Tibial nerve (tissue), 4 donors: ENCODE results near the gene NRN1. TPM values are rescaled to one million over a fixed set of nuclear protein-coding genes. Genes with fewer than 3 reads are reported as not detected.
A peak's percentile ranks its signal among the peaks of the same experiment; 100 is the strongest.

Source experiments
- DNase-seq, 2 donors: peaks; one replicate each; pipeline ENCODE4 v3.0.0-alpha.2; 2019; ENCODE audit warnings: low spot score in 2 of 2
- H3K27ac ChIP-seq, 4 donors: fragments of 200-600 bp; sonication (generic) in 3 of 4; one replicate each; pipeline ENCODE4 v1.5.1; 2017 to 2019; ENCODE audit warnings: mild to moderate bottlenecking in 1 of 4
- H3K27me3 ChIP-seq, 2 donors: fragments of 200-600 bp; sonication (generic) in 1 of 2; one replicate each; pipeline versions ENCODE4 v1.5.1 to v1.6.0; 2017 to 2019
- H3K36me3 ChIP-seq, 3 donors: fragments of 200-600 bp; sonication (generic); one replicate each; pipeline ENCODE4 v1.5.1; 2018 to 2019
- H3K4me1 ChIP-seq, 4 donors: fragments of 200-600 bp; sonication (generic) in 3 of 4; one replicate each; pipeline ENCODE4 v1.5.1; 2017 to 2019
- H3K4me3 ChIP-seq, 4 donors: fragments of 200-600 bp; sonication (generic) in 3 of 4; one replicate each; pipeline ENCODE4 v1.5.1; 2017 to 2019; ENCODE audit warnings: mild to moderate bottlenecking in 1 of 4, moderate library complexity in 1 of 4
- H3K9me3 ChIP-seq, 4 donors: fragments of 200-600 bp; sonication (generic) in 3 of 4; one replicate each; pipeline ENCODE4 v1.5.1; 2017 to 2019
- EP300 ChIP-seq, 2 donors: sonication (generic); formaldehyde crosslinking; IDR thresholded peaks; one replicate each; pipeline ENCODE4 v1.6.1; 2017; ENCODE audit warnings: antibody characterized with exemption in 2 of 2, mild to moderate bottlenecking in 1 of 2
- POLR2A ChIP-seq, 2 donors: fragments of 450-650 bp; IDR thresholded peaks; one replicate each; pipeline ENCODE4 v1.6.1; 2017; ENCODE audit warnings: antibody characterized with exemption in 2 of 2, mild to moderate bottlenecking in 2 of 2, moderate library complexity in 2 of 2
- WGBS, 2 donors: methylation state at CpG; one replicate each; pipeline ENCODE4 v1.1.5; 2018; 5-methylcytosine and 5-hydroxymethylcytosine counted together
- total RNA-seq, 4 donors: library from RNA; depleted of rRNA; stranded (reverse); fragments of >200 nt; gene quantifications; one replicate each; pipeline ENCODE4 v1.1.0, GENCODE V29; 2016
- TF ChIP-seq, protein P1 (sequence below), 5 experiments: fragments of 200-600 bp in 3 of 5; fragments of 450-650 bp in 2 of 5; sonication (generic) in 3 of 5; IDR thresholded peaks; one replicate each; pipeline ENCODE4 v1.5.1; 2016 to 2019; ENCODE audit warnings: antibody characterized with exemption in 5 of 5, mild to moderate bottlenecking in 3 of 5, moderate library complexity in 2 of 5

Gene NRN1
- total RNA-seq, 4 donors from 2014 or later, result 39.0 to 69.0 (median 54.0) TPM

DNA sequence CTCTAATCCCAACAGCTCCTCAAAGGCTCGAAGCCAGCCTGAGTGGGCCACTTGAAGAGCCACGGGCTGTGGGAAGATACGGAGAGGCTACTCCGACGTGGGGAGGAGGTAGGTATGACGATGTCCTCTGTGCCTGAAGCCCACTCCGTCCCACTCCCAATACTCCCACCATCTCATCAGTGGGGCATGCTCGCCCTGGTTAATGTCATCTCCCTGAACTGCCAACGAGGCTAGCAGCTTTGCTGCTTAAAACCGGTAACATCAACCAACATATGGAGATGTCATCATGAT is 11.1 kb downstream of the NRN1 start:
- Histone ChIP-seq H3K27ac (peak overlapping the region; percentile 73 to 95 (median 88)), H3K27me3 (peaks cover 0 to 77% of the 10 kb centered on the region in 2 donors), H3K4me3 (peak overlapping the region in 3 of 4 donors; percentile 38 to 70 (median 57)), H3K36me3 (no peaks in the 10 kb centered on the region), H3K9me3 (no peaks in the 10 kb centered on the region), H3K4me1 (peaks cover 0 to 59% (median 20%) of the 10 kb centered on the region in 4 donors)
- no peak for TF ChIP-seq EP300 (IDR thresholded peaks at IDR 0.05)
- TF ChIP-seq, protein P1, sequence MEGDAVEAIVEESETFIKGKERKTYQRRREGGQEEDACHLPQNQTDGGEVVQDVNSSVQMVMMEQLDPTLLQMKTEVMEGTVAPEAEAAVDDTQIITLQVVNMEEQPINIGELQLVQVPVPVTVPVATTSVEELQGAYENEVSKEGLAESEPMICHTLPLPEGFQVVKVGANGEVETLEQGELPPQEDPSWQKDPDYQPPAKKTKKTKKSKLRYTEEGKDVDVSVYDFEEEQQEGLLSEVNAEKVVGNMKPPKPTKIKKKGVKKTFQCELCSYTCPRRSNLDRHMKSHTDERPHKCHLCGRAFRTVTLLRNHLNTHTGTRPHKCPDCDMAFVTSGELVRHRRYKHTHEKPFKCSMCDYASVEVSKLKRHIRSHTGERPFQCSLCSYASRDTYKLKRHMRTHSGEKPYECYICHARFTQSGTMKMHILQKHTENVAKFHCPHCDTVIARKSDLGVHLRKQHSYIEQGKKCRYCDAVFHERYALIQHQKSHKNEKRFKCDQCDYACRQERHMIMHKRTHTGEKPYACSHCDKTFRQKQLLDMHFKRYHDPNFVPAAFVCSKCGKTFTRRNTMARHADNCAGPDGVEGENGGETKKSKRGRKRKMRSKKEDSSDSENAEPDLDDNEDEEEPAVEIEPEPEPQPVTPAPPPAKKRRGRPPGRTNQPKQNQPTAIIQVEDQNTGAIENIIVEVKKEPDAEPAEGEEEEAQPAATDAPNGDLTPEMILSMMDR (IDR thresholded peaks at IDR 0.05), result no peak
- TF ChIP-seq POLR2A (IDR thresholded peaks at IDR 0.05), result no peak
- WGBS, 2 donors, result 39 to 45% methylated on average over 10 of the region's 10 CpGs
- DNase-seq, result no peak

DNA sequence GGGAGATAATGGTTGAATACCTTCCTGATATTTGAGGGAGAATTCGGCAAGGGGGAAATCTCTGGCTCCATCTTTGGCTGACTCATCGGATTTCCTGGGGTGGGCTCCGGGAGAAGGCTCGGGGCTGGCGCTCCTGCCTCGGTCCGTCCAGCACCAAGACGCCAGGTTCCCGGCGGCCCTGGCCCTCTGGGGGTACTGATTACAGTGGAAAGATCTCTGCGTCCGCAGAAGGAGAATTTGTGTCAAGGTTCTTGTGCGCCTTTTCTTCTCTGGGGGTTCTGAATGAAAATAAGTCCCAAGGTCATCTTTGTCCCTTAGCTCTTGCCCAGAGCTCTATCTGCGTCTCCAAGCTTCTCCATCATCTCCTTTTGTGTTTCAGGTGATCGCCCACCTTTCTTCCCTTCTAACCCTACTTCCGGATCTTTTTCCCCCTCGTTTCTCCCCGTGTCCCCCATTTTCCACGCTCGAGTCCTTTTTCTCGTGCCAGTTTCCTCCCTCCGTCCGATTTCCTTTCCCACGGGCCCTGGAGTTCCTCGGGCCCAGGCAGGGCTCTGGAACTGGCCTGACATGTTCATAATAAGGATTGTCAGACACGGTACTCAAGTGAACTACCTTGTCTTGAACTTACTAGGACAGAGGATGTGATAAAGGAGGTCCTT is 11.6 kb downstream of the NRN1 start:
- Histone ChIP-seq H3K36me3 (no peaks in the 10 kb centered on the region), H3K4me1 (peaks cover 0 to 55% (median 20%) of the 10 kb centered on the region in 4 donors), H3K27ac (peak overlapping the region in 3 of 4 donors; percentile 82 to 95 (median 94)), H3K9me3 (no peaks in the 10 kb centered on the region), H3K27me3 (peaks cover 0 to 75% of the 10 kb centered on the region in 2 donors), H3K4me3 (no peak overlapping the region)
- WGBS, 2 donors, result 39 to 40% methylated on average over 26 of the region's 26 CpGs
- no peak for TF ChIP-seq POLR2A (IDR thresholded peaks at IDR 0.05)
- TF ChIP-seq, protein P1 (IDR thresholded peaks at IDR 0.05), result no peak
- TF ChIP-seq EP300 (IDR thresholded peaks at IDR 0.05), result no peak
- DNase-seq, result no peak

DNA sequence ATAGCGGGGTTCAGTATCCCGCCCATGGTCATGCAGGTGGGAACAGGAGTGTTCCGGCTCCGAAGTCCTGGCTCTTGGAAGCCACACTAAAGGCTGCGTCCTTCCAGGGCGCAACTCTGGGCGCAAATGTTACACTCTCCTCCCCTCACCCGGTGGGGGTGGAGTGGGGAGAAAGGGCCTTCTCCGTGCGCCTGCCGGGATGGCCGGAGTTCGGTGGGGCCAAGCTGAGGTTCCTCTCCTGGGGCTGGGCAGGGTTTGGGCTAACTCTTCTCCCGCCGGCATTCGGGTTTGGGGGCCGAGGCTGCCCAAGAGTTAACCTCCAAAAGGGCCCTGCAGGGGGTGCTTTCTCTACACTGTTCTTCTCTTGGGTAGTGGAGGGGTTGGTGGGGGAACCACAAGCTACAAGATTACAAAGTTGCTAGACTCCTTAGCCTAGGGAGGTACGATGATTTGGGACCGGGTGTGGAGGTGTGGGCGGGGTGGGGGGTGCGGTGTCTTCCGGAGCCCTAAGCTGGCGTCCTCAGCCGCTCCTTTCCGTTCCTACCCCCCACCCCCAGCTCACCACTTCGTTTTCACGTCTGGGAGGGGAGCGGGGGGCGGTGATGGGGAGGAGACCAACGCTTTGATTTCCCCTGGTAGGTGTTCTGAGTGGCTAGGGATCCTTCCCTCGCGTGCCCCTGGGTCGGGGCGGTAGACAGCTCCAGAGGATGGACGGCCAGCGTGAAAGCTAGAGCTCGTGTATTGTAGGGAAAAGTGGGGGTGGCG is 12.3 kb downstream of the NRN1 start:
- no peaks in the 10 kb centered on the region for H3K9me3 ChIP-seq
- no peak overlapping the region for H3K4me3 ChIP-seq
- TF ChIP-seq, protein P1 (IDR thresholded peaks at IDR 0.05), result no peak
- TF ChIP-seq EP300 (IDR thresholded peaks at IDR 0.05), result no peak
- no peak for TF ChIP-seq POLR2A (IDR thresholded peaks at IDR 0.05)
- peaks cover 0 to 48% (median 20%) of the 10 kb centered on the region in 4 donors for H3K4me1 ChIP-seq
- H3K27ac ChIP-seq, result peak overlapping the region in 2 of 4 donors; percentile 94 to 95
- peaks cover 0 to 68% of the 10 kb centered on the region in 2 donors for H3K27me3 ChIP-seq
- no peaks in the 10 kb centered on the region for H3K36me3 ChIP-seq
- no peak for DNase-seq
- WGBS, 2 donors, result 49 to 56% methylated on average over 38 of the region's 38 CpGs

DNA sequence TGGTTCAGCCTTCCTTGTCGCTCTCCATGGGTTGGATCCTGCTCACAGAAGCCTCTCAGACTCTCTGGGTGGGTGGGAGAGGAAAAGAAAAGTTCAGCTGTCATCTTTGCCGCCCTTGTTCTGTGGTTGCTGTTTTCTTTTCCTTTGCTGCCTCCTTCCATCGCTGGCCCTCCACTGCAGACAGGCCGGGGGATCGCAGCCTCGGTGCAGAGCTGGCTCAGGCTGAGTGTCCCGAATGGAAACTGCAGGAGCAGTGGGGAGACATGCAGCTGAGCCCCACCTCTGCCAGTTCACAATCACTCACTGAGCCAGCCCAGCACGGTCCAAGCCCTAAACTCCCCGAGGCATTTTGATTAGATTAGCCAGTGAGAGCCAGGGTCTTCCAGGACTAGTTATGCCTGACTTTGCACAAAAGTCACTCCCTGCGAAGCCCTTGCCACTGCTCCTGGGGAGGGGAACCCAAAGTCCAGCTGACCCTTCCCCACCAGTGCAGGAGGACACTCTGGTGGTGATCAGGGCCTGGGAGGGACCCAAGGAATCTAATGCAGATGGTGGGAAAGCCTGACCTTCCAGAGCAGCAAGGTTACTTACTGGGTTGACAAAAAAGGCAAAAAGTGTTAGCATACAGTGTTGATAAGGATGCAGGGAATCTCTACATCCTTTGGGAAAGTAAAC is 14.0 kb downstream of the NRN1 start:
- Histone ChIP-seq H3K9me3 (no peaks in the 10 kb centered on the region), H3K36me3 (no peaks in the 10 kb centered on the region), H3K4me1 (peaks cover 0 to 31% (median 13%) of the 10 kb centered on the region in 4 donors), H3K27me3 (peaks cover 0 to 51% of the 10 kb centered on the region in 2 donors), H3K27ac (peak overlapping the region in 1 of 4 donors; percentile 32), H3K4me3 (no peak overlapping the region)
- 29 to 33% methylated on average over 10 of the region's 10 CpGs for WGBS, 2 donors
- DNase-seq, result no peak
- TF ChIP-seq POLR2A (IDR thresholded peaks at IDR 0.05), result no peak
- no peak for TF ChIP-seq EP300 (IDR thresholded peaks at IDR 0.05)
- TF ChIP-seq, protein P1 (IDR thresholded peaks at IDR 0.05), result no peak
